ENCODE results near the gene A4GNT.

DNA sequence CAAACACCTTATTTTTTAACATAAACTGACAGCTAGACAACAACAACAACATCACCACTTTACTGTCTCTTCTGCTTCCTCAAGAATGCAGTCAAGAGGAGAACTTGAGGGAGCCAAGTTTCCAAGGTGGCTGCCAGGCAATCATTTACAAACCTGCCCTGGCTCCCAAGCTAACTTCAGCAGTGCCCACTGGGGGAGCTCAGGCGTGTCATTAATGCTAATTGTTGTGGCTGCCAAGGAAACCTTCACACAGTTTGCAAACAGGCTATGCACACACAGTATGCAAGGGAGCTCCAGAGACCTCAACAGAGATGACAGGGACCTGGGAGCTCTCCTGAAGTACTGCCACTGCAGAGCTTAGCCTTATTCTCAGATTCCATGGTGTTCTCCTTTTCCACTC lies 18.9 kb downstream of the A4GNT start:
- no peak for TF ChIP-seq POLR2A (IDR thresholded peaks at IDR 0.05)
- TF ChIP-seq, protein P1, sequence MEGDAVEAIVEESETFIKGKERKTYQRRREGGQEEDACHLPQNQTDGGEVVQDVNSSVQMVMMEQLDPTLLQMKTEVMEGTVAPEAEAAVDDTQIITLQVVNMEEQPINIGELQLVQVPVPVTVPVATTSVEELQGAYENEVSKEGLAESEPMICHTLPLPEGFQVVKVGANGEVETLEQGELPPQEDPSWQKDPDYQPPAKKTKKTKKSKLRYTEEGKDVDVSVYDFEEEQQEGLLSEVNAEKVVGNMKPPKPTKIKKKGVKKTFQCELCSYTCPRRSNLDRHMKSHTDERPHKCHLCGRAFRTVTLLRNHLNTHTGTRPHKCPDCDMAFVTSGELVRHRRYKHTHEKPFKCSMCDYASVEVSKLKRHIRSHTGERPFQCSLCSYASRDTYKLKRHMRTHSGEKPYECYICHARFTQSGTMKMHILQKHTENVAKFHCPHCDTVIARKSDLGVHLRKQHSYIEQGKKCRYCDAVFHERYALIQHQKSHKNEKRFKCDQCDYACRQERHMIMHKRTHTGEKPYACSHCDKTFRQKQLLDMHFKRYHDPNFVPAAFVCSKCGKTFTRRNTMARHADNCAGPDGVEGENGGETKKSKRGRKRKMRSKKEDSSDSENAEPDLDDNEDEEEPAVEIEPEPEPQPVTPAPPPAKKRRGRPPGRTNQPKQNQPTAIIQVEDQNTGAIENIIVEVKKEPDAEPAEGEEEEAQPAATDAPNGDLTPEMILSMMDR (IDR thresholded peaks at IDR 0.05) = no peak
